ENCODE data around the gene CCR5. TPM values are rescaled to one million over a fixed set of nuclear protein-coding genes. Genes with fewer than 3 reads are reported as not detected.

CCR5 gene
- total RNA-seq, 1 donor = not detected

- no peak for DNase-seq (ENCODE audit: low read depth)
- H3K4me3 ChIP-seq (ENCODE audit: low read depth, low read length) = no peak overlapping the region
- TF ChIP-seq, protein P1, sequence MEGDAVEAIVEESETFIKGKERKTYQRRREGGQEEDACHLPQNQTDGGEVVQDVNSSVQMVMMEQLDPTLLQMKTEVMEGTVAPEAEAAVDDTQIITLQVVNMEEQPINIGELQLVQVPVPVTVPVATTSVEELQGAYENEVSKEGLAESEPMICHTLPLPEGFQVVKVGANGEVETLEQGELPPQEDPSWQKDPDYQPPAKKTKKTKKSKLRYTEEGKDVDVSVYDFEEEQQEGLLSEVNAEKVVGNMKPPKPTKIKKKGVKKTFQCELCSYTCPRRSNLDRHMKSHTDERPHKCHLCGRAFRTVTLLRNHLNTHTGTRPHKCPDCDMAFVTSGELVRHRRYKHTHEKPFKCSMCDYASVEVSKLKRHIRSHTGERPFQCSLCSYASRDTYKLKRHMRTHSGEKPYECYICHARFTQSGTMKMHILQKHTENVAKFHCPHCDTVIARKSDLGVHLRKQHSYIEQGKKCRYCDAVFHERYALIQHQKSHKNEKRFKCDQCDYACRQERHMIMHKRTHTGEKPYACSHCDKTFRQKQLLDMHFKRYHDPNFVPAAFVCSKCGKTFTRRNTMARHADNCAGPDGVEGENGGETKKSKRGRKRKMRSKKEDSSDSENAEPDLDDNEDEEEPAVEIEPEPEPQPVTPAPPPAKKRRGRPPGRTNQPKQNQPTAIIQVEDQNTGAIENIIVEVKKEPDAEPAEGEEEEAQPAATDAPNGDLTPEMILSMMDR (IDR thresholded peaks at IDR 0.05; ENCODE audit: insufficient read depth, low read depth, low read length) = no peak
Measured at GRCh38 chr3:46417841-46418611, 47.3 kb downstream of the CCR5 start.

DNA sequence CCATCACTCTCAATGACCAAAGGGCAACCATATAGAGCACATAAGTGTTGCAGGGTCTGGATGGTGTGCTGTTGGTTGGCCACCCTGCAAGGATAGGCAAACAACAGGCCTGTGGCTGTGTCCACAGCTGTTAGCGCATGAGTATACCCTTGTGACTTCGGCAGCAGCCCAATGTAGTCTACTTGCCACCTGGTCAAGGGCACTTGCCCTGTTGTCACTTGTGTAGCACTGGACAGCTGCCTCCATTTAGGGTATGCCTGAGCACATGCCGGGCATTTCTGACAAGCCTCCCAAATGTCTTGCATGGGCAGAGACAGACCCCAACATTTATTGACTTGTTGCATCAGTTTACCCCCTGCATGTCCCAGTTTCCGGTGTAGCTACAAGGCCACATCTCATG, 49.1 kb downstream of the CCR5 start:
- TF ChIP-seq, protein P1 (IDR thresholded peaks at IDR 0.05; ENCODE audit: insufficient read depth, low read depth, low read length) = no peak
- no peak for DNase-seq (ENCODE audit: low read depth)
- H3K4me3 ChIP-seq (ENCODE audit: low read depth, low read length) = no peak overlapping the region

GRCh38 chr3:46420931-46421330, 50.2 kb downstream of the CCR5 start:
- no peak overlapping the region for H3K4me3 ChIP-seq (ENCODE audit: low read depth, low read length)
- TF ChIP-seq, protein P1 (IDR thresholded peaks at IDR 0.05; ENCODE audit: insufficient read depth, low read depth, low read length) = no peak
- no peak for DNase-seq (ENCODE audit: low read depth)

DNA sequence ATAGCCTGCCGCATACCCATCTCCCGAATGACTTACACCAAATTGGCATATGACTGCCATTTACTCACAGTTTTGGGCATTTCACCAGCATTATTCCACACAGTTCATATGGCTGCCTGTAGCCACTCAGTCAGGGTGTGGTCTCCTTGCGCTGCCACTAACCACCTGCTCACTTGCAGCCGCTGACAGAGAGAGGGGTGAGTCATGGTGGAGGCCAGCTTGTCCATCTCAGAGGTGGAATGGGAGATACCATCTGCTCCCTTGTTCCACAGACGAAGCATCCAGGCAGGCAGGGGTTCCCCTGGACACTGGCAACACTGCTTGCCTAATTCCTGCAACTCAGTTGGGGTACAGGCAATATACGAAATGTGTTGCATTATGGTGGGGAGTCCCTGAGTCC, 51.9 kb downstream of the CCR5 start:
- no peak for DNase-seq (ENCODE audit: low read depth)
- H3K4me3 ChIP-seq (ENCODE audit: low read depth, low read length) = no peak overlapping the region
- TF ChIP-seq, protein P1 (IDR thresholded peaks at IDR 0.05; ENCODE audit: insufficient read depth, low read depth, low read length) = no peak

- no peak overlapping the region for H3K4me3 ChIP-seq (ENCODE audit: low read depth, low read length)
- DNase-seq (ENCODE audit: low read depth) = no peak
- TF ChIP-seq, protein P1 (IDR thresholded peaks at IDR 0.05; ENCODE audit: insufficient read depth, low read depth, low read length) = no peak
Measured at GRCh38 chr3:46423588-46423987, 52.8 kb downstream of the CCR5 start.

Other genes starting within 250 kb of the CCR5 start
- gene CCR1, start 162.6 kb upstream of the CCR5 start, total RNA-seq = under 0.01 and 0.32 TPM in 2 replicates
- gene CCR3, start 128.5 kb upstream of the CCR5 start, total RNA-seq = not detected in 2 replicates
- not detected in 2 replicates for gene CCR2, start 16.8 kb upstream of the CCR5 start, total RNA-seq
- 0.64 and 2.2 TPM in 2 replicates for gene CCRL2, start 36.3 kb downstream of the CCR5 start, total RNA-seq
- under 0.01 TPM in 1 of 2 replicates, not detected in the other for gene LTF, start 94.0 kb downstream of the CCR5 start, total RNA-seq
- gene RTP3, start 127.0 kb downstream of the CCR5 start, total RNA-seq = 0.43 TPM in 1 of 2 replicates, not detected in the other
- 2.2 and 5.2 TPM in 2 replicates for gene LRRC2, start 195.4 kb downstream of the CCR5 start, total RNA-seq
- gene FAM240A, start 241.6 kb downstream of the CCR5 start, total RNA-seq = not detected in 2 replicates

Measured in fibroblast of villous mesenchyme (primary cell).